Trophoblast cell (in vitro differentiated cells and primary cell): ENCODE results near the gene KIFC3.
A peak's percentile ranks its signal among the peaks of the same experiment; 100 is the strongest.

Experiments
- DNase-seq, 2 donors: peaks; one replicate each; pipeline ENCODE4 v3.0.0-alpha.2; 2016
- H2AFZ ChIP-seq: 2 replicates; pipeline ENCODE4 v1.6.1; 2013; ENCODE audit warnings: low read length, moderate library complexity, mild to moderate bottlenecking; ENCODE audit not compliant: insufficient read depth, poor library complexity
- H2AK5ac ChIP-seq: 2 replicates; pipeline ENCODE4 v1.6.1; 2013; ENCODE audit warnings: mild to moderate bottlenecking, low read length
- H2BK120ac ChIP-seq: 2 replicates; pipeline ENCODE4 v1.6.1; 2013; ENCODE audit warnings: low read length, mild to moderate bottlenecking, moderate library complexity; ENCODE audit not compliant: insufficient read depth, poor library complexity
- H2BK12ac ChIP-seq: 2 replicates; pipeline ENCODE4 v1.6.1; 2013; ENCODE audit warnings: mild to moderate bottlenecking, low read length, moderate library complexity
- H2BK5ac ChIP-seq: 2 replicates; pipeline ENCODE4 v1.6.1; 2013; ENCODE audit warnings: low read length, low read depth, moderate library complexity, mild to moderate bottlenecking; ENCODE audit not compliant: poor library complexity
- H3K14ac ChIP-seq: 2 replicates; pipeline ENCODE4 v1.6.1; 2013; ENCODE audit warnings: mild to moderate bottlenecking, low read length
- H3K18ac ChIP-seq: 2 replicates; pipeline ENCODE4 v1.6.1; 2013; ENCODE audit warnings: mild to moderate bottlenecking, low read length
- H3K23ac ChIP-seq: 2 replicates; pipeline ENCODE4 v1.6.1; 2013; ENCODE audit warnings: low read length
- H3K27ac ChIP-seq: 2 replicates; pipeline ENCODE4 v1.5.1; 2013; ENCODE audit warnings: low read depth, mild to moderate bottlenecking, inconsistent platforms, low read length, moderate library complexity
- H3K27me3 ChIP-seq: 2 replicates; pipeline ENCODE4 v1.6.1; 2013; ENCODE audit warnings: inconsistent platforms, mild to moderate bottlenecking, low read length, moderate library complexity; ENCODE audit not compliant: insufficient read depth
- H3K36me3 ChIP-seq, 2 experiments: 1 replicate in 1 of 2; 2 replicates in 1 of 2; pipeline ENCODE4 v1.6.1; 2013; ENCODE audit warnings: low read length in 2 of 2, mild to moderate bottlenecking in 2 of 2, moderate library complexity in 1 of 2; ENCODE audit not compliant: insufficient read depth in 2 of 2, control insufficient read depth in 1 of 2
- H3K4ac ChIP-seq: 2 replicates; pipeline ENCODE4 v1.6.1; 2013; ENCODE audit warnings: low read depth, mild to moderate bottlenecking, low read length, moderate library complexity
- H3K4me1 ChIP-seq, 2 experiments: 1 replicate in 1 of 2; 2 replicates in 1 of 2; pipeline ENCODE4 v1.6.1; 2013; ENCODE audit warnings: low read length in 2 of 2, mild to moderate bottlenecking in 2 of 2, moderate library complexity in 1 of 2; ENCODE audit not compliant: insufficient read depth in 2 of 2, control insufficient read depth in 1 of 2
- H3K4me2 ChIP-seq: 2 replicates; pipeline ENCODE4 v1.6.1; 2013; ENCODE audit warnings: inconsistent platforms, mild to moderate bottlenecking, low read length, moderate library complexity
- H3K4me3 ChIP-seq: 2 replicates; pipeline ENCODE4 v1.5.1; 2013; ENCODE audit warnings: mild to moderate bottlenecking, low read depth, low read length, inconsistent platforms
- H3K79me1 ChIP-seq: one replicate; pipeline ENCODE4 v1.6.1; 2013; ENCODE audit warnings: low read length
- H3K79me2 ChIP-seq: 2 replicates; pipeline ENCODE4 v1.6.1; 2013; ENCODE audit warnings: low read length, mild to moderate bottlenecking; ENCODE audit not compliant: control insufficient read depth, insufficient read depth, poor library complexity
- H3K9ac ChIP-seq: 2 replicates; pipeline ENCODE4 v1.6.1; 2013; ENCODE audit warnings: mild to moderate bottlenecking, low read length
- H3K9me3 ChIP-seq: 2 replicates; pipeline ENCODE4 v1.6.1; 2013; ENCODE audit warnings: low read depth, mild to moderate bottlenecking, control low read depth, inconsistent platforms, low read length; ENCODE audit not compliant: insufficient read depth
- H4K12ac ChIP-seq: 2 replicates; pipeline ENCODE4 v1.6.1; 2013; ENCODE audit warnings: low read depth, mild to moderate bottlenecking, low read length, moderate library complexity
- H4K8ac ChIP-seq: 2 replicates; pipeline ENCODE4 v1.6.1; 2013; ENCODE audit warnings: low read depth, mild to moderate bottlenecking, low read length, moderate library complexity
- H4K91ac ChIP-seq: one replicate; pipeline ENCODE4 v1.6.1; 2013; ENCODE audit warnings: low read depth, mild to moderate bottlenecking, low read length, moderate library complexity
- WGBS: extraction: QIAGEN DNeasy Blood & Tissue Kit; methylation state at CpG from one replicate; pipeline ENCODE4 v1.1.7; 2013; ENCODE audit warnings: missing lambda C conversion rate; ENCODE audit not compliant: insufficient read length, insufficient coverage; ENCODE audit errors: extremely low coverage; 5-methylcytosine and 5-hydroxymethylcytosine counted together

The KIFC3 gene

GRCh38 chr16:57752203-57752580 lies 50.1 kb downstream of the KIFC3 start:
- Histone ChIP-seq H3K14ac (no peak overlapping the region), H3K4ac (no peak overlapping the region), H2AFZ (no peak overlapping the region), H3K4me1 (peaks cover 11 to 12% of the 10 kb centered on the region in 2 experiments), H3K27me3 (no peaks in the 10 kb centered on the region), H2BK5ac (no peak overlapping the region), H4K8ac (no peak overlapping the region), H3K9me3 (peaks cover 2% of the 10 kb centered on the region), H2BK12ac (no peak overlapping the region), H3K79me1 (peaks cover 2% of the 10 kb centered on the region), H3K9ac (no peak overlapping the region), H2BK120ac (no peak overlapping the region), H4K91ac (no peak overlapping the region), H3K4me3 (peak overlapping the region; percentile 10), H2AK5ac (no peak overlapping the region), H3K27ac (no peak overlapping the region), H3K36me3 (peaks cover 25 to 27% of the 10 kb centered on the region in 2 experiments), H3K79me2 (no peaks in the 10 kb centered on the region), H4K12ac (no peak overlapping the region), H3K18ac (no peak overlapping the region), H3K23ac (no peak overlapping the region), H3K4me2 (no peak overlapping the region)
- no CpG with 5 or more reads among the region's 6 CpGs for WGBS
- no peak for DNase-seq

DNA sequence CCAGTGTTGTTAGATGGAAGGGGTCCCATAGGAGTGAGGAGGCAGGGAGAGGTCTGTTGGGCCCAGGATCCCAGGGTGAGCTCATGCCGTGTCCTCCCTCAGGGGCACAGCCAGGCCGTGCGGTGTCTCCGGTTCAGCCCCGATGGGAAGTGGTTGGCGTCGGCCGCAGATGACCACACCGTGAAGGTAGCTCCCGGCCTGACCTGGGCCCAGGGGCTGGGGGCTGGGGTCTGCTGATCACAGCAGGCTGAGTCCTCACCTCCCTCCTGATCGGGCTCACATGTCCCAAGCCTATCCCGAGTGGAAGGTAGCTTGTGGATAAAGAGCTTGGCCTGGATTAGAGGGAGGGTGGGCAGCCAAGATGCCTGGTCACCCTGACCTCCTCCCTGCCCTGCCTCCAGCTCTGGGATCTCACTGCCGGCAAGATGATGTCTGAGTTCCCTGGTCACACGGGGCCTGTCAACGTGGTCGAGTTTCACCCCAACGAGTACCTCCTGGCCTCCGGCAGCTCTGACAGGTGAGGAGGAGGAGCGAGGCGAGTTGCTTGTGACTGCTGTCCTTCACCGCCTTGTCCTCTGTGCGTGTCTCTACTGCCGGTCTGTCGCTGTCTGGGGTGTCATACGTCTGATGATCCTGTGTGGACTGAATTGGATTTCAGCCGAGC lies 50.6 kb downstream of the KIFC3 start:
- peaks cover 22 to 24% of the 10 kb centered on the region in 2 experiments for H3K36me3 ChIP-seq
- no peak overlapping the region for H2BK12ac ChIP-seq
- no peak overlapping the region for H2AK5ac ChIP-seq
- no peaks in the 10 kb centered on the region for H3K27me3 ChIP-seq
- no peak overlapping the region for H3K9ac ChIP-seq
- H3K4me2 ChIP-seq = no peak overlapping the region
- H3K9me3 ChIP-seq = peaks cover 2% of the 10 kb centered on the region
- H3K79me2 ChIP-seq = no peaks in the 10 kb centered on the region
- H3K79me1 ChIP-seq = peaks cover 2% of the 10 kb centered on the region
- WGBS = no CpG with 5 or more reads among the region's 26 CpGs
- no peak overlapping the region for H4K91ac ChIP-seq
- no peak overlapping the region for H3K18ac ChIP-seq
- no peak overlapping the region for H3K23ac ChIP-seq
- H3K4me1 ChIP-seq = peaks cover 11 to 12% of the 10 kb centered on the region in 2 experiments
- H2AFZ ChIP-seq = no peak overlapping the region
- H3K14ac ChIP-seq = no peak overlapping the region
- H2BK120ac ChIP-seq = no peak overlapping the region
- no peak for DNase-seq
- H4K12ac ChIP-seq = no peak overlapping the region
- no peak overlapping the region for H3K27ac ChIP-seq
- no peak overlapping the region for H3K4ac ChIP-seq
- no peak overlapping the region for H2BK5ac ChIP-seq
- no peak overlapping the region for H4K8ac ChIP-seq
- no peak overlapping the region for H3K4me3 ChIP-seq

DNA sequence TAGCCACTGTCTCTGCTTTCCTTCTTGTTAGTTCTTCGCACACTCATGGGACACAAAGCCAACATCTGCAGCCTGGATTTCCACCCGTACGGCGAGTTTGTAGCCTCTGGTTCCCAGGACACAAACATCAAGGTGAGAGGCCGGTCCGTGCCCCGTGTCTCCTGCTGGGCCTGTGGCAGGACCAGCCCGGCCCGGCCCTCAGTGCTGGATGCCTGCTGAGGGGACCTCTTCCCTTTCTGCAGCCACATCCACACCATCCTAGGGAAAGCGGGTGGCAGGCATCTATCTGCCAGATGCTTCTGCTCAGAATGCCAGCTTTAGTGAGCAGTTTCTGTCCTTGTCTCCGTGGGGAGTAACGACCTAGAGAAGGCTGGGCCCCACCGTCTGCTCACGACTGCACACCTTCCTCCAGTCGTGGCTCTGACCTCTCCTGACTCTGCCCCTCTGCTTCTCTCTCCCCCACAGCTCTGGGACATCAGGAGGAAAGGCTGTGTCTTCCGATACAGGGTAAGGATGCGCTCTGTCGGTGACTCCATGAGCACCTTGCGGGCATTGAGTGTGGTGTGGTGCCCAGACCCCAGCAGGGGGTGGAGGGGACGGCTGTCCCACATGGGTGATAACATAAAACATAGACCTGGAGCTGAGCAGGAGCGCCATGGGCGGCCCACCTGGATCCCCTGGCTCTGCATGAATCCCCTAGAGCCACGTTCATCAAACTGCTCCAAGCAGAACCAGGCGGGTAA lies 51.3 kb downstream of the KIFC3 start:
- no CpG with 5 or more reads among the region's 24 CpGs for WGBS
- H4K12ac ChIP-seq = no peak overlapping the region
- H3K14ac ChIP-seq = no peak overlapping the region
- no peak overlapping the region for H3K4ac ChIP-seq
- peaks cover 11 to 12% of the 10 kb centered on the region in 2 experiments for H3K4me1 ChIP-seq
- H2AFZ ChIP-seq = no peak overlapping the region
- no peak overlapping the region for H3K27ac ChIP-seq
- no peak overlapping the region for H2AK5ac ChIP-seq
- H3K4me2 ChIP-seq = no peak overlapping the region
- no peak overlapping the region for H2BK5ac ChIP-seq
- H3K4me3 ChIP-seq = no peak overlapping the region
- H3K23ac ChIP-seq = no peak overlapping the region
- H3K27me3 ChIP-seq = no peaks in the 10 kb centered on the region
- DNase-seq = no peak
- peaks cover 2% of the 10 kb centered on the region for H3K79me1 ChIP-seq
- no peak overlapping the region for H4K8ac ChIP-seq
- H3K9ac ChIP-seq = no peak overlapping the region
- no peak overlapping the region for H3K18ac ChIP-seq
- no peak overlapping the region for H4K91ac ChIP-seq
- peaks cover 2% of the 10 kb centered on the region for H3K9me3 ChIP-seq
- H2BK12ac ChIP-seq = no peak overlapping the region
- H3K36me3 ChIP-seq = peaks cover 18 to 19% of the 10 kb centered on the region in 2 experiments
- no peak overlapping the region for H2BK120ac ChIP-seq
- H3K79me2 ChIP-seq = no peaks in the 10 kb centered on the region

GRCh38 chr16:57749856-57750452 lies 52.3 kb downstream of the KIFC3 start:
- Histone ChIP-seq H3K4me2 (no peak overlapping the region), H3K4ac (no peak overlapping the region), H2BK120ac (no peak overlapping the region), H3K4me3 (no peak overlapping the region), H2AFZ (no peak overlapping the region), H3K27ac (no peak overlapping the region), H2BK12ac (no peak overlapping the region), H3K27me3 (no peaks in the 10 kb centered on the region), H3K14ac (no peak overlapping the region), H4K12ac (no peak overlapping the region), H3K79me1 (peaks cover 2% of the 10 kb centered on the region), H2BK5ac (no peak overlapping the region), H2AK5ac (no peak overlapping the region), H4K91ac (no peak overlapping the region), H3K9ac (no peak overlapping the region), H4K8ac (no peak overlapping the region), H3K9me3 (peaks cover 2% of the 10 kb centered on the region), H3K79me2 (no peaks in the 10 kb centered on the region), H3K4me1 (peaks cover 11 to 12% of the 10 kb centered on the region in 2 experiments), H3K36me3 (peaks cover 8 to 9% of the 10 kb centered on the region in 2 experiments), H3K18ac (no peak overlapping the region), H3K23ac (no peak overlapping the region)
- WGBS = no CpG with 5 or more reads among the region's 5 CpGs
- no peak for DNase-seq
